ENCODE measurements around the gene FALEC. TPM values are rescaled to one million over a fixed set of nuclear protein-coding genes. Genes with fewer than 3 reads are reported as not detected.

FALEC gene
- total and polyA plus RNA-seq, 10 donors: 0.20 to 1.9 (median 0.63) TPM; not detected in 6

DNA sequence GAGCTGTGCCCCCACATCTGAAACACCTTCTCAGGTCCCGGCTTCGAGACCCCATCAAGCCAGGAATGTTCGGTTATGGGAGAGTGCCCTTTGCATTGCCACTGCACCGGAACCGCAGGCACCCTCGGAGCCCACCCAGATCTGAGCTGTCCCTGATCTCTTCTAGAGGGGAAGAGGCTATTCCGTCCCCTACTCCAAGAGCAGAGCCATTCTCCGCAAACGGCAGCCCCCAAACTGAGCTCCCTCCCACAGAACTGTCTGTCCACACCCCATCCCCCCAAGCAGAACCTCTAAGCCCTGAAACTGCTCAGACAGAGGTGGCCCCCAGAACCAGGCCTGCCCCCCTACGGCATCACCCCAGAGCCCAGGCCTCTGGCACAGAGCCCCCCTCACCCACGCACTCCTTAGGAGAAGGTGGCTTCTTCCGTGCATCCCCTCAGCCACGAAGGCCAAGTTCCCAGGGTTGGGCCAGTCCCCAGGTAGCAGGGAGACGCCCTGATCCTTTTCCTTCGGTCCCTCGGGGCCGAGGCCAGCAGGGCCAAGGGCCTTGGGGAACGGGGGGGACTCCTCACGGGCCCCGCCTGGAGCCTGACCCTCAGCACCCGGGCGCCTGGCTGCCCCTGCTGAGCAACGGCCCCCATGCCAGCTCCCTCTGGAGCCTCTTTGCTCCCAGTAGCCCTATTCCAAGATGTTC, 38.0 kb downstream of the FALEC start:
- H3K36me3 ChIP-seq: peaks cover 0 to 43% (median 0%) of the 10 kb centered on the region in 6 donors
- TF ChIP-seq POLR2AphosphoS5 (IDR thresholded peaks at IDR 0.05) (peak in 2 of 3 donors; percentile 18 to 55), POLR2A (IDR thresholded peaks at IDR 0.05) (no peak), CTCF (IDR thresholded peaks at IDR 0.05 in 8 of 11, conservative IDR thresholded peaks at IDR 0.05 in 3 of 11) (no peak)
- H3K4me1 ChIP-seq: peaks cover 26 to 88% (median 62%) of the 10 kb centered on the region in 6 donors
- intact Hi-C loops (cut with DNase I; ENCODE audit: low total_unique reads): no loop called here
- H3K27ac ChIP-seq: peak overlapping the region in 6 of 8 donors; percentile 63 to 86 (median 79)
- no peak overlapping the region for H3K4me3 ChIP-seq
- peaks cover 0 to 21% (median 0%) of the 10 kb centered on the region in 7 donors for H3K27me3 ChIP-seq (replicated peaks in 1 of 7)
- 80 to 88% (median 86%) methylated on average over 13 to 23 of the region's 23 CpGs for WGBS, 5 donors
- peak; percentile 73 for DNase-seq
- H3K9me3 ChIP-seq: no peaks in the 10 kb centered on the region

- H3K27ac ChIP-seq: peak overlapping the region in 3 of 8 donors; percentile 82 to 86 (median 85)
Observed at GRCh38 chr1:150554086-150554452, 38.5 kb downstream of the FALEC start.

DNA sequence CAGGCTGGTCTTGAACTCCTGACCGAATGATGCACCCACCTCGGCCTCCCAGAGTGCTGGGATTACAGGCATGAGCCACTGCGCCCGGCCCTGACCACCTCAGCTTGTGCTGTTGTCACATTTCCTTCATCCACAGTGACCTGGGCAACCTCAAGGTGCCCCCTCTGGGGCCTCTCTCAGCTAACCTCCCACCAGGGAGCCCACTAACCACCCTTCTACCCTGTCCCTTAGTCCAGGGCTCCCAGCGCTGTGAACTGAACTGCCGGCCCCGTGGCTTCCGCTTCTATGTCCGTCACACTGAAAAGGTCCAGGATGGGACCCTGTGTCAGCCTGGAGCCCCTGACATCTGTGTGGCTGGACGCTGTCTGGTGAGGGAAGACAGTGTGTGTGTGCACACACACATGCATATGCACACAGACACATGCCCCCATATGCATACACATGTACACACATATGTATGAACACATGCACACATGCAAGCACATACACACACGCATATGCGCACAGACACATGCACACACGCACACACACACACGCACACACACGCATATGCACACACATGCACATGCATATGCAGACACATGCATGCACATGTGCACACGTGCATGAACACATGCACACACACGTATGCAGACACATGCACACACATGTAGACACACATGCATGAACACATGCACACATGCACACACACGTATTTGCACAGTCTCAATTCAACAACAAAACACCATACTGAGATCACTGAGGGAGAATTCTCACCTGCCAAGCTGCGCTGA, 39.8 kb downstream of the FALEC start:
- H3K4me1 ChIP-seq: peaks cover 30 to 90% (median 66%) of the 10 kb centered on the region in 6 donors
- 85 to 92% (median 90%) methylated on average over 15 to 19 of the region's 19 CpGs for WGBS, 5 donors
- peak; percentile 63 for DNase-seq

More at GRCh38 chr1:150554086-150554452, 38.5 kb downstream of the FALEC start:
- TF ChIP-seq POLR2A (IDR thresholded peaks at IDR 0.05): no peak
- TF ChIP-seq CTCF (IDR thresholded peaks at IDR 0.05 in 8 of 11, conservative IDR thresholded peaks at IDR 0.05 in 3 of 11): no peak
- TF ChIP-seq POLR2AphosphoS5 (IDR thresholded peaks at IDR 0.05): peak in 2 of 3 donors; percentile 21 to 39
- Histone ChIP-seq H3K9me3 (no peaks in the 10 kb centered on the region), H3K27me3 (replicated peaks in 1 of 7) (peaks cover 0 to 16% (median 0%) of the 10 kb centered on the region in 7 donors), H3K4me3 (no peak overlapping the region), H3K36me3 (peaks cover 0 to 43% (median 0%) of the 10 kb centered on the region in 6 donors), H3K4me1 (peaks cover 25 to 89% (median 64%) of the 10 kb centered on the region in 6 donors)
- WGBS, 5 donors: 86 to 95% (median 92%) methylated on average over 6 to 8 of the region's 8 CpGs
- no peak for DNase-seq
- intact Hi-C loops (cut with DNase I; ENCODE audit: low total_unique reads): no loop called here

More for the DNA sequence above, 39.8 kb downstream of the FALEC start:
- H3K27ac ChIP-seq: no peak overlapping the region
- H3K36me3 ChIP-seq: peaks cover 0 to 43% (median 0%) of the 10 kb centered on the region in 6 donors
- intact Hi-C loops (cut with DNase I; ENCODE audit: low total_unique reads): no loop called here
- H3K27me3 ChIP-seq (replicated peaks in 1 of 7): peaks cover 0 to 4% (median 0%) of the 10 kb centered on the region in 7 donors
- H3K4me3 ChIP-seq: no peak overlapping the region
- no peaks in the 10 kb centered on the region for H3K9me3 ChIP-seq
- TF ChIP-seq POLR2AphosphoS5 (IDR thresholded peaks at IDR 0.05): peak in 1 of 3 donors; percentile 60
- no peak for TF ChIP-seq CTCF (IDR thresholded peaks at IDR 0.05 in 8 of 11, conservative IDR thresholded peaks at IDR 0.05 in 3 of 11)
